Heart left ventricle (tissue), 16 donors: ENCODE results near the gene DNM1. TPM values are rescaled to one million over a fixed set of nuclear protein-coding genes. Genes with fewer than 3 reads are reported as not detected.

Source experiments
- ATAC-seq, 4 donors: fragments of 200-7000 bp; cut with Tn5 transposase; one replicate each; pipeline ENCODE4 v1.9.1; 2020 to 2022; ENCODE audit warnings: moderate library complexity in 4 of 4, mild to moderate bottlenecking in 3 of 4, moderate number of reproducible peaks in 1 of 4
- DNase-seq, 5 donors: peaks; one replicate each; pipeline ENCODE4 v3.0.0-alpha.2; 2020
- H3K27ac ChIP-seq, 12 donors: fragments of 200-600 bp; sonication (generic) in 4 of 12; one replicate each; pipeline versions ENCODE4 v1.5.0 to v1.8.0; 2016 to 2022; ENCODE audit warnings: mild to moderate bottlenecking in 2 of 12
- H3K27me3 ChIP-seq, 9 donors: fragments of 200-600 bp; sonication (generic) in 2 of 9; one replicate each; pipeline versions ENCODE4 v1.5.1 to v1.8.0; 2016 to 2022; ENCODE audit warnings: mild to moderate bottlenecking in 3 of 9
- H3K36me3 ChIP-seq, 9 donors: fragments of 200-600 bp; sonication (generic) in 2 of 9; one replicate each; pipeline versions ENCODE4 v1.5.0 to v1.8.0; 2018 to 2022; ENCODE audit warnings: mild to moderate bottlenecking in 2 of 9
- H3K4me1 ChIP-seq, 12 donors: fragments of 200-600 bp; sonication (generic) in 4 of 12; one replicate each; pipeline versions ENCODE4 v1.5.0 to v1.8.0; 2016 to 2022; ENCODE audit warnings: mild to moderate bottlenecking in 3 of 12
- H3K4me3 ChIP-seq, 12 donors: fragments of 200-600 bp; sonication (generic) in 4 of 12; one replicate each; pipeline versions ENCODE4 v1.5.0 to v1.8.0; 2017 to 2022; ENCODE audit warnings: mild to moderate bottlenecking in 9 of 12, moderate library complexity in 4 of 12
- H3K9me3 ChIP-seq, 12 donors: fragments of 200-600 bp; sonication (generic) in 4 of 12; one replicate each; pipeline versions ENCODE4 v1.5.0 to v1.8.0; 2016 to 2022; ENCODE audit warnings: mild to moderate bottlenecking in 1 of 12
- POLR2A ChIP-seq, 2 donors: fragments of 450-650 bp; IDR thresholded peaks; one replicate each; pipeline ENCODE4 v1.6.1; 2017; ENCODE audit warnings: antibody characterized with exemption in 2 of 2, mild to moderate bottlenecking in 2 of 2, moderate library complexity in 2 of 2
- WGBS, 4 donors: extraction: QIAGEN DNeasy Blood & Tissue Kit in 2 of 4; methylation state at CpG; one replicate each; pipeline versions ENCODE4 v1.1.5 to v1.1.7; 2013 to 2018; 5-methylcytosine and 5-hydroxymethylcytosine counted together
- intact Hi-C, 10 donors: fragments of 100-400 bp; cut with DNase I; formaldehyde crosslinking; loops; one replicate each; pipeline versions ENCODE4 v1.11.1 to v1.14.2; 2022
- polyA plus RNA-seq, 2 donors: library from polyadenylated mRNA; stranded (reverse); fragments of 200-250 nt; gene quantifications; one replicate each; pipeline ENCODE4 v1.2.3, GENCODE V29; 2013
- total RNA-seq, 9 donors: library from RNA; depleted of rRNA in 2 of 9; stranded (reverse); fragments of >200 nt in 2 of 9; fragmentation: NEBNext Ultra II Directional in 3 of 9; extraction: Animal tissue kit (Norgen Biotek cat#: 25700) in 3 of 9; gene quantifications; one replicate each; pipeline versions ENCODE4 v1.1.0 to v1.2.4, GENCODE V29; 2016 to 2023
- TF ChIP-seq, protein P1 (sequence below), 12 donors: fragments of 200-600 bp; sonication (generic) in 4 of 12; IDR thresholded peaks; one replicate each; pipeline versions ENCODE4 v1.5.0 to v1.8.0; 2018 to 2022; ENCODE audit warnings: antibody characterized with exemption in 12 of 12, mild to moderate bottlenecking in 5 of 12
- donor health status: ischemic (EF 13 %, LVEDD 7.1; RV severe dilation, severe dysfunction).
- donor health status: healthy with polysubstance abuse.
- donor health status: DM: no; HTN: yes; CAD: no.
- donor health status: DM: no; HTN: no; CAD: no.
- donor health status: ischemic (EF 25% LVEDD 6.9; RV normal size, moderate dysfunction).
- donor health status: ischemic (EF 25% LVEDD 5.7; RV mildly dilated, moderate dysfunction).
- donor health status: healthy.
- donor health status: DM: yes; HTN: yes; CAD: no.
- donor health status: ischemic (EF 35%, LVEDD 5.7; RV mildly dilated, moderate dysfunction).
- donor health status: nonischemic (EF 11% LVEDD 7.7; RV severe dilation, severe dysfunction).
- donor health status: DM: yes; HTN: yes; CAD: no.
- donor health status: PGD.
- donor health status: ischemic (EF 29% LVEDD 5.4; RV normal size, mild dysfunction).
- donor health status: nonischemic (EF 23%, LVEDD 6.1; RV moderate dilation, normal function).

Gene DNM1
- total and polyA plus RNA-seq, 11 donors = 1.6 to 17.2 (median 3.6) TPM

- WGBS, 4 donors = 72 to 75% (median 74%) methylated on average over 13 to 15 of the region's 15 CpGs
- TF ChIP-seq, protein P1, sequence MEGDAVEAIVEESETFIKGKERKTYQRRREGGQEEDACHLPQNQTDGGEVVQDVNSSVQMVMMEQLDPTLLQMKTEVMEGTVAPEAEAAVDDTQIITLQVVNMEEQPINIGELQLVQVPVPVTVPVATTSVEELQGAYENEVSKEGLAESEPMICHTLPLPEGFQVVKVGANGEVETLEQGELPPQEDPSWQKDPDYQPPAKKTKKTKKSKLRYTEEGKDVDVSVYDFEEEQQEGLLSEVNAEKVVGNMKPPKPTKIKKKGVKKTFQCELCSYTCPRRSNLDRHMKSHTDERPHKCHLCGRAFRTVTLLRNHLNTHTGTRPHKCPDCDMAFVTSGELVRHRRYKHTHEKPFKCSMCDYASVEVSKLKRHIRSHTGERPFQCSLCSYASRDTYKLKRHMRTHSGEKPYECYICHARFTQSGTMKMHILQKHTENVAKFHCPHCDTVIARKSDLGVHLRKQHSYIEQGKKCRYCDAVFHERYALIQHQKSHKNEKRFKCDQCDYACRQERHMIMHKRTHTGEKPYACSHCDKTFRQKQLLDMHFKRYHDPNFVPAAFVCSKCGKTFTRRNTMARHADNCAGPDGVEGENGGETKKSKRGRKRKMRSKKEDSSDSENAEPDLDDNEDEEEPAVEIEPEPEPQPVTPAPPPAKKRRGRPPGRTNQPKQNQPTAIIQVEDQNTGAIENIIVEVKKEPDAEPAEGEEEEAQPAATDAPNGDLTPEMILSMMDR (IDR thresholded peaks at IDR 0.05) = no peak
- no peak for TF ChIP-seq POLR2A (IDR thresholded peaks at IDR 0.05)
- no peak for DNase-seq
- H3K4me1 ChIP-seq = peaks cover 0 to 19% (median 8%) of the 10 kb centered on the region in 12 donors
- H3K27me3 ChIP-seq = peaks cover 0 to 14% (median 6%) of the 10 kb centered on the region in 9 donors
- intact Hi-C loops = loop anchor here in 2 of 10 donors (10.0 kb wide), 2 partner anchors 48 to 138 kb away; partner anchors contain the start of gene SLC27A4 (in 1 of the 2)
- H3K9me3 ChIP-seq = no peaks in the 10 kb centered on the region
- no peak for ATAC-seq
- H3K27ac ChIP-seq = no peak overlapping the region
- H3K36me3 ChIP-seq = no peaks in the 10 kb centered on the region
- H3K4me3 ChIP-seq = no peak overlapping the region
These were observed 4.0 kb downstream of the DNM1 start for GRCh38 chr9:128206916-128207910.

DNA sequence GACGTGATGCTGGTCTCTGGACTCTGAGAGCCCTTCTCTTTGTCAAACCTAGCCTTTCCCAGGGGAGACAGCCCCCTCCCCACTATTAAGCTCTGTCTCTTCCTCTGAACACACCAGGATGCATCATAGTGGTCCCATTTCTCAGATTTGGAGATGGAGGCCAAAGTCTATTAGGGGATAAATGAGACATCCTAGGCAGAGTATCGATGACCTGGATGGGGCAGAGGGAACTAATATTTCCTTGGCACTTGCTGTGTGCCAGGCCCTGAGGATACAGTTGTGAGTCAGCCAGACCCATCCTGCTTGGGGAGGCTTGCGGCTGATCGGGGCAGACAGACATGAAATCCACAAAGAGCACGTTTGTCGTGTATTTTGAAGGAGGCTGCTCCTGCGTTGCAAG lies 5.2 kb downstream of the DNM1 start:
- TF ChIP-seq, protein P1 (IDR thresholded peaks at IDR 0.05) = no peak
- TF ChIP-seq POLR2A (IDR thresholded peaks at IDR 0.05) = no peak
- no peak for DNase-seq
- H3K4me3 ChIP-seq = no peak overlapping the region
- no peaks in the 10 kb centered on the region for H3K9me3 ChIP-seq
- intact Hi-C loops = loop anchor here in 2 of 10 donors (10.0 kb wide), 2 partner anchors 46 to 136 kb away; partner anchors contain the start of gene SLC27A4 (in 1 of the 2)
- no peak for ATAC-seq
- peaks cover 0 to 13% (median 6%) of the 10 kb centered on the region in 9 donors for H3K27me3 ChIP-seq
- peaks cover 0 to 12% (median 6%) of the 10 kb centered on the region in 12 donors for H3K4me1 ChIP-seq
- 91 to 96% (median 93%) methylated on average over 7 of the region's 7 CpGs for WGBS, 4 donors
- H3K27ac ChIP-seq = no peak overlapping the region
- H3K36me3 ChIP-seq = no peaks in the 10 kb centered on the region

GRCh38 chr9:128208946-128209669 lies 5.9 kb downstream of the DNM1 start:
- ATAC-seq = no peak
- H3K36me3 ChIP-seq = no peaks in the 10 kb centered on the region
- H3K4me3 ChIP-seq = no peak overlapping the region
- peaks cover 0 to 5% (median 2%) of the 10 kb centered on the region in 9 donors for H3K27me3 ChIP-seq
- TF ChIP-seq POLR2A (IDR thresholded peaks at IDR 0.05) = no peak
- TF ChIP-seq, protein P1 (IDR thresholded peaks at IDR 0.05) = no peak
- no peaks in the 10 kb centered on the region for H3K9me3 ChIP-seq
- peaks cover 0 to 8% (median under 1%) of the 10 kb centered on the region in 12 donors for H3K4me1 ChIP-seq
- 78 to 86% (median 81%) methylated on average over 15 of the region's 15 CpGs for WGBS, 4 donors
- DNase-seq = no peak
- intact Hi-C loops = loop anchor here in 2 of 10 donors (10.0 kb wide), 2 partner anchors 46 to 136 kb away; partner anchors contain the start of gene SLC27A4 (in 1 of the 2)
- no peak overlapping the region for H3K27ac ChIP-seq
